K562 (cell line): ENCODE data around the gene GABARAPL1. TPM values are rescaled to one million over a fixed set of nuclear protein-coding genes. Genes with fewer than 3 reads are reported as not detected.

ENCODE experiments used
- ATAC-seq: fragments of 200-7000 bp; cut with Tn5 transposase; 3 replicates; pipeline ENCODE4 v1.9.1; 2020; ENCODE audit warnings: moderate library complexity
- BruUV-seq: library from RNA; stranded (reverse); fragments of 400-500 nt; replicated peaks from 2 replicates; lab custom pipeline; 2021; lab: Mats Ljungman, UMichigan
- CTCF ChIA-PET: fragments of 300-600 bp; formaldehyde crosslinking; extraction: SDS; loops from one replicate; lab custom pipeline; 2021; ENCODE audit warnings: low intra/inter-chr PET ratio; lab: Yijun Ruan, JAX
- POLR2A ChIA-PET: fragments of 300-600, 350-650 bp; sonication (Branson Sonifier 250); formaldehyde crosslinking; extraction: SDS; loops from one replicate; lab custom pipeline; 2021; ENCODE audit warnings: antibody characterized with exemption, inconsistent platforms; lab: Yijun Ruan, JAX
- DNase-seq, 4 experiments: peaks; one replicate each; pipeline versions ENCODE4 v3.0.0 to v3.0.0-alpha.2; 2011 to 2018; ENCODE audit warnings: low spot score in 3 of 4, mixed read lengths in 3 of 4; ENCODE audit errors: extremely low read depth in 1 of 4
- FAIRE-seq: peaks from 2 replicates; lab custom pipeline; 2011; peaks lifted over from hg19 to GRCh38; lab: Jason Lieb, UNC
- H2AFZ ChIP-seq: 2 replicates; pipeline ENCODE4 v1.6.0; 2011; ENCODE audit warnings: low read depth, low read length, control low read depth, inconsistent platforms
- H3K27ac ChIP-seq: fragments of 200-600 bp; 3 replicates; pipeline ENCODE4 v1.8.0; 2011; ENCODE audit warnings: low read depth, mild to moderate bottlenecking, control low read depth, inconsistent platforms, low read length, moderate library complexity, mixed read lengths; ENCODE audit errors: extremely low read depth
- H3K27me3 ChIP-seq, 2 experiments: fragments of 300-600 bp in 1 of 2; 2 replicates in 1 of 2; 3 replicates in 1 of 2; pipeline versions ENCODE4 v1.6.0 to v1.8.0; 2011; ENCODE audit warnings: inconsistent platforms in 2 of 2, low read length in 2 of 2, mild to moderate bottlenecking in 1 of 2, mixed read lengths in 1 of 2, moderate library complexity in 1 of 2; ENCODE audit not compliant: control insufficient read depth in 2 of 2, insufficient read depth in 2 of 2
- H3K36me3 ChIP-seq: fragments of 300-600 bp; 3 replicates; pipeline ENCODE4 v1.8.0; 2011; ENCODE audit warnings: mild to moderate bottlenecking, low read length, inconsistent platforms; ENCODE audit not compliant: control insufficient read depth, insufficient read depth
- H3K4me1 ChIP-seq, 2 experiments: fragments of 200-600 bp in 1 of 2; replicated peaks in 1 of 2; 2 replicates in 1 of 2; 3 replicates in 1 of 2; pipeline versions ENCODE4 v1.5.1 to v1.8.0; 2011; ENCODE audit warnings: inconsistent platforms in 2 of 2, low read length in 2 of 2, mild to moderate bottlenecking in 1 of 2, mixed read lengths in 1 of 2, moderate library complexity in 1 of 2; ENCODE audit not compliant: control insufficient read depth in 2 of 2, insufficient read depth in 2 of 2
- H3K4me2 ChIP-seq: 2 replicates; pipeline ENCODE4 v1.6.1; 2011; ENCODE audit warnings: low read length, control low read depth, inconsistent platforms, mixed read lengths; ENCODE audit not compliant: insufficient read depth
- H3K4me3 ChIP-seq: fragments of 200-600 bp; sonication (generic), shearing (Covaris generic); 2 replicates; pipeline ENCODE4 v1.5.1; 2016; ENCODE audit warnings: control low read depth, inconsistent platforms
- H3K79me2 ChIP-seq: fragments of 200-600 bp; 3 replicates; pipeline ENCODE4 v1.8.0; 2011; ENCODE audit warnings: low read length, inconsistent platforms; ENCODE audit not compliant: control insufficient read depth, insufficient read depth
- H3K9ac ChIP-seq, 2 experiments: 2 replicates each; pipeline versions ENCODE4 v1.6.0 to v1.6.1; 2011; ENCODE audit warnings: low read depth in 2 of 2, low read length in 2 of 2, control low read depth in 1 of 2, inconsistent platforms in 1 of 2, mild to moderate bottlenecking in 1 of 2, mixed read lengths in 1 of 2; ENCODE audit not compliant: insufficient read depth in 1 of 2
- H3K9me1 ChIP-seq: one replicate; pipeline ENCODE4 v1.6.0; 2011; ENCODE audit warnings: inconsistent platforms, mild to moderate bottlenecking, low read length, moderate library complexity; ENCODE audit not compliant: control insufficient read depth, insufficient read depth
- H3K9me3 ChIP-seq: replicated peaks from 2 replicates; pipeline ENCODE4 v1.5.1; 2011; ENCODE audit warnings: low read depth, low read length, inconsistent platforms; ENCODE audit not compliant: control insufficient read depth, insufficient read depth
- H4K20me1 ChIP-seq: replicated peaks from 2 replicates; pipeline ENCODE4 v1.6.1; 2011; ENCODE audit warnings: low read length, inconsistent platforms, mixed read lengths; ENCODE audit not compliant: control insufficient read depth, insufficient read depth
- GABPB2 ChIP-seq: fragments of 250-450 bp; sonication (Bioruptor Pico); conservative IDR thresholded peaks from 2 replicates; pipeline ENCODE4 v1.5.1; 2021; ENCODE audit warnings: mild to moderate bottlenecking
- GMEB1 ChIP-seq: fragments of 250-450 bp; sonication (Bioruptor Pico); IDR thresholded peaks from 2 replicates; pipeline ENCODE4 v1.4.0; 2020; ENCODE audit warnings: mild to moderate bottlenecking
- HCFC1 ChIP-seq: IDR thresholded peaks from 2 replicates; pipeline ENCODE4 v1.6.1; 2012; ENCODE audit warnings: low read depth, low read length, improper control_type of control experiment
- KDM1A ChIP-seq, 2 experiments: fragments of 450-650 bp; IDR thresholded peaks; 2 replicates each; pipeline ENCODE4 v1.6.1; 2016; ENCODE audit warnings: mild to moderate bottlenecking in 2 of 2
- MAFF ChIP-seq: IDR thresholded peaks from 2 replicates; pipeline ENCODE4 v1.6.1; 2012; ENCODE audit warnings: low read length, improper control_type of control experiment
- NR2C2 ChIP-seq, 2 experiments: fragments of 200-800 bp in 1 of 2; sonication (Bioruptor generic) in 1 of 2; sonication (generic) in 1 of 2; formaldehyde crosslinking in 1 of 2; IDR thresholded peaks; 2 replicates each; pipeline versions ENCODE4 v1.6.1 to v1.8.0; 2016 to 2022; ENCODE audit warnings: mild to moderate bottlenecking in 1 of 2, missing compliant biosample characterization in 1 of 2, missing genetic modification characterization in 1 of 2, missing genetic modification reagents in 1 of 2
- SAP30 ChIP-seq: fragments of 200-600 bp; sonication (generic); IDR thresholded peaks from 2 replicates; pipeline ENCODE4 v1.6.1; 2012; ENCODE audit warnings: borderline replicate concordance, low read depth, mild to moderate bottlenecking, moderate library complexity, low read length, control low read depth, inconsistent platforms; ENCODE audit not compliant: insufficient read depth, poor library complexity, severe bottlenecking
- SMC3 ChIP-seq: conservative IDR thresholded peaks from 2 replicates; pipeline ENCODE4 v1.6.1; 2011; ENCODE audit warnings: low read depth, low read length, improper control_type of control experiment; ENCODE audit not compliant: insufficient read depth
- STAT5A ChIP-seq: IDR thresholded peaks from 2 replicates; pipeline ENCODE4 v1.6.1; 2012; ENCODE audit warnings: low read length, inconsistent platforms, borderline replicate concordance
- TAF15 ChIP-seq: fragments of 200-400 bp; formaldehyde crosslinking; IDR thresholded peaks from 2 replicates; pipeline ENCODE4 v1.6.1; 2017; ENCODE audit warnings: mild to moderate bottlenecking, low read depth, low read length, moderate library complexity
- TCF3 ChIP-seq: sonication (generic); formaldehyde crosslinking; IDR thresholded peaks from 2 replicates; pipeline ENCODE4 v1.4.0; 2020; ENCODE audit warnings: mild to moderate bottlenecking, missing genetic modification reagents
- U2AF2 ChIP-seq: fragments of 200-400 bp; formaldehyde crosslinking; optimal IDR thresholded peaks from 2 replicates; pipeline ENCODE3; 2017; ENCODE audit warnings: low read depth, mild to moderate bottlenecking, low read length
- WGBS: fragments of 100-300 bp; shearing (Covaris generic); methylation state at CpG from one replicate; pipeline ENCODE4 v1.1.6; 2016; ENCODE audit warnings: low coverage, mixed read lengths; ENCODE audit not compliant: insufficient coverage; ENCODE audit errors: missing lambda C conversion rate; 5-methylcytosine and 5-hydroxymethylcytosine counted together
- in situ Hi-C: fragments of 300-500 bp; cut with MboI; formaldehyde crosslinking; loops from 4 replicates; pipeline ENCODE4 v1.15.0; 2018; ENCODE audit warnings: inconsistent platforms, mixed read lengths
- intact Hi-C: fragments of 100-400 bp; cut with micrococcal nuclease; formaldehyde crosslinking; loops from 2 replicates; pipeline ENCODE4 v1.14.2; 2022
- polyA plus RNA-seq, 8 experiments: library from polyadenylated mRNA; depleted of rRNA in 4 of 8; stranded (reverse) in 5 of 8; unstranded in 3 of 8; fragments of >200 nt; fragmentation: Nextera tagmentation in 2 of 8; fragmentation: Illumina TruSeq in 1 of 8; extraction: Ambion mirVana in 2 of 8; extraction: Trizol in 1 of 8; gene quantifications; 2 replicates each; pipeline versions ENCODE4 v1.2.1 to v1.2.3, GENCODE V29; 2011 to 2014; ENCODE audit warnings: inconsistent platforms in 1 of 8, missing spikeins in 1 of 8
- total RNA-seq, 7 experiments: library from RNA; depleted of rRNA in 6 of 7; stranded (reverse); fragments of >200 nt in 6 of 7; fragmentation: Illumina TruSeq in 2 of 7; extraction: Trizol in 2 of 7; gene quantifications; 2 replicates each; pipeline versions ENCODE4 v1.2.1 to v1.2.3, GENCODE V29; 2011 to 2021; ENCODE audit warnings: low replicate concordance in 1 of 7

Gene GABARAPL1
- total and polyA plus RNA-seq, 9 of the 15 experiments (the other 6 are each of a cell fraction or from before 2014, with no cell fraction given), result 2.3 to 15.9 (median 11.3) TPM

GRCh38 chr12:10213168-10214135, 775 bp downstream of the GABARAPL1 start (continued):
- TF ChIP-seq NR2C2 (CRISPR knock-in tag; IDR thresholded peaks at IDR 0.05) (no peak), NR2C2 (tag; IDR thresholded peaks at IDR 0.05) (0 out of 2 replicates have a peak, but pooled peaks have one; percentile 10), SMC3 (no peak), MAFF (0 out of 2 replicates have a peak, but pooled peaks have one; percentile 8), SAP30 (peak; percentile 15), TCF3 (no peak), HCFC1 (0 out of 2 replicates have a peak, but pooled peaks have one; percentile 7), TAF15 (no peak)
- TF ChIP-seq, all 486 proteins: peak for 40

- TSS peak; percentile 53 for BruUV-seq
- Histone ChIP-seq H3K79me2 (peaks cover 18% of the 10 kb centered on the region), H3K9ac (peak overlapping the region; percentile 85 to 91), H3K27ac (peak overlapping the region; percentile 88), H3K9me1 (no peaks in the 10 kb centered on the region), H2AFZ (peak overlapping the region; percentile 82; the same call in 1 of the 2 replicates), H4K20me1 (no peaks in the 10 kb centered on the region), H3K4me3 (peak overlapping the region; percentile 81), H3K4me1 (peaks cover 12 to 22% of the 10 kb centered on the region in 2 experiments), H3K36me3 (peaks cover 2% of the 10 kb centered on the region; the same call in 1 of the 3 replicates), H3K9me3 (no peaks in the 10 kb centered on the region), H3K27me3 (no peaks in the 10 kb centered on the region), H3K4me2 (peak overlapping the region; percentile 86)
- FAIRE-seq (no peak), DNase-seq (peak in 3 of 4 experiments; percentile 6 to 17 (median 10)), ATAC-seq (no peak; the same call in 2 of the 3 replicates)
- ChIA-PET CTCF (no interaction called here), POLR2A (interaction anchor here (0.6 to 0.8 kb wide), 4 partner anchors 9 to 1684 kb away, joined by 3 read pairs; no protein-coding TSS in a partner anchor)
- in situ Hi-C loops, result no loop called here
- intact Hi-C loops, result no loop called here
- 11% methylated on average over 10 of the region's 10 CpGs for WGBS
- no peak for TF ChIP-seq NR2C2 (CRISPR knock-in tag; IDR thresholded peaks at IDR 0.05)
- 0 out of 2 replicates have a peak, but pooled peaks have one; percentile 6 for TF ChIP-seq NR2C2 (tag; IDR thresholded peaks at IDR 0.05)
- TF ChIP-seq STAT5A, result no peak
- TF ChIP-seq GABPB2, result no peak
- no peak for TF ChIP-seq GMEB1 (CRISPR knock-in tag)
- no peak for TF ChIP-seq U2AF2
- TF ChIP-seq KDM1A (IDR thresholded peaks at IDR 0.05), result 0 out of 4 replicates have a peak, but pooled peaks of 1 of the 2 experiments have one; percentile 1
Measured at GRCh38 chr12:10214136-10214894, 1.6 kb downstream of the GABARAPL1 start.
